Measurements from ENCODE around the gene CCL20. TPM values are rescaled to one million over a fixed set of nuclear protein-coding genes. Genes with fewer than 3 reads are reported as not detected.

CCL20 gene
- total RNA-seq, 1 donor from 2014 or later, result not detected

GRCh38 chr2:227813229-227813561 lies 447 bp upstream of the CCL20 start:
- Histone ChIP-seq H3K27me3 (ENCODE audit: insufficient read depth, low read length) (no peaks in the 10 kb centered on the region), H3K4me1 (ENCODE audit: insufficient read depth, low read length) (peaks cover 10% of the 10 kb centered on the region), H3K36me3 (ENCODE audit: insufficient read depth, low read length) (no peaks in the 10 kb centered on the region), H3K79me2 (ENCODE audit: insufficient read depth, low read length) (no peaks in the 10 kb centered on the region), H4K20me1 (ENCODE audit: insufficient read depth, low read length) (no peaks in the 10 kb centered on the region), H3K4me3 (ENCODE audit: insufficient read depth, low read depth, low read length) (no peak overlapping the region), H3K9me3 (ENCODE audit: insufficient read depth, low read depth, low read length) (no peaks in the 10 kb centered on the region), H2AFZ (ENCODE audit: low read depth, low read length) (no peak overlapping the region), H3K4me2 (ENCODE audit: low read length) (no peak overlapping the region), H3K9ac (ENCODE audit: low read length) (no peak overlapping the region), H3K27ac (ENCODE audit: low read depth, low read length) (no peak overlapping the region)
- Mint-ChIP-seq H3K4me1 (ENCODE audit: low read depth, unreplicated experiment) (peaks cover 14% of the 10 kb centered on the region), H3K36me3 (ENCODE audit: low read depth, unreplicated experiment) (no peaks in the 10 kb centered on the region), H3K27me3 (ENCODE audit: low read depth, unreplicated experiment) (no peaks in the 10 kb centered on the region), H3K9me3 (ENCODE audit: unreplicated experiment) (peaks cover 2% of the 10 kb centered on the region), H3K27ac (ENCODE audit: unreplicated experiment) (no peak overlapping the region), H3K4me3 (ENCODE audit: unreplicated experiment) (no peak overlapping the region)
- no peak for TF ChIP-seq EZH2 (IDR thresholded peaks at IDR 0.05; ENCODE audit: insufficient read depth, low read length)
- TF ChIP-seq, protein P1, sequence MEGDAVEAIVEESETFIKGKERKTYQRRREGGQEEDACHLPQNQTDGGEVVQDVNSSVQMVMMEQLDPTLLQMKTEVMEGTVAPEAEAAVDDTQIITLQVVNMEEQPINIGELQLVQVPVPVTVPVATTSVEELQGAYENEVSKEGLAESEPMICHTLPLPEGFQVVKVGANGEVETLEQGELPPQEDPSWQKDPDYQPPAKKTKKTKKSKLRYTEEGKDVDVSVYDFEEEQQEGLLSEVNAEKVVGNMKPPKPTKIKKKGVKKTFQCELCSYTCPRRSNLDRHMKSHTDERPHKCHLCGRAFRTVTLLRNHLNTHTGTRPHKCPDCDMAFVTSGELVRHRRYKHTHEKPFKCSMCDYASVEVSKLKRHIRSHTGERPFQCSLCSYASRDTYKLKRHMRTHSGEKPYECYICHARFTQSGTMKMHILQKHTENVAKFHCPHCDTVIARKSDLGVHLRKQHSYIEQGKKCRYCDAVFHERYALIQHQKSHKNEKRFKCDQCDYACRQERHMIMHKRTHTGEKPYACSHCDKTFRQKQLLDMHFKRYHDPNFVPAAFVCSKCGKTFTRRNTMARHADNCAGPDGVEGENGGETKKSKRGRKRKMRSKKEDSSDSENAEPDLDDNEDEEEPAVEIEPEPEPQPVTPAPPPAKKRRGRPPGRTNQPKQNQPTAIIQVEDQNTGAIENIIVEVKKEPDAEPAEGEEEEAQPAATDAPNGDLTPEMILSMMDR (IDR thresholded peaks at IDR 0.05; ENCODE audit: insufficient read depth, low read depth, low read length), result no peak
- FAIRE-seq, result no peak
- no peak for DNase-seq (ENCODE audit: low read depth)

- Histone ChIP-seq H3K4me2 (ENCODE audit: low read length) (no peak overlapping the region), H3K27me3 (ENCODE audit: insufficient read depth, low read length) (no peaks in the 10 kb centered on the region), H3K4me3 (ENCODE audit: insufficient read depth, low read depth, low read length) (no peak overlapping the region), H3K36me3 (ENCODE audit: insufficient read depth, low read length) (no peaks in the 10 kb centered on the region), H3K79me2 (ENCODE audit: insufficient read depth, low read length) (no peaks in the 10 kb centered on the region), H2AFZ (ENCODE audit: low read depth, low read length) (no peak overlapping the region), H3K9me3 (ENCODE audit: insufficient read depth, low read depth, low read length) (no peaks in the 10 kb centered on the region), H3K4me1 (ENCODE audit: insufficient read depth, low read length) (peaks cover 21% of the 10 kb centered on the region), H4K20me1 (ENCODE audit: insufficient read depth, low read length) (no peaks in the 10 kb centered on the region), H3K9ac (ENCODE audit: low read length) (no peak overlapping the region), H3K27ac (ENCODE audit: low read depth, low read length) (no peak overlapping the region)
- Mint-ChIP-seq H3K36me3 (ENCODE audit: low read depth, unreplicated experiment) (no peaks in the 10 kb centered on the region), H3K4me1 (ENCODE audit: low read depth, unreplicated experiment) (peaks cover 23% of the 10 kb centered on the region), H3K9me3 (ENCODE audit: unreplicated experiment) (peaks cover 2% of the 10 kb centered on the region), H3K27me3 (ENCODE audit: low read depth, unreplicated experiment) (no peaks in the 10 kb centered on the region), H3K27ac (ENCODE audit: unreplicated experiment) (no peak overlapping the region), H3K4me3 (ENCODE audit: unreplicated experiment) (no peak overlapping the region)
- TF ChIP-seq, protein P1 (IDR thresholded peaks at IDR 0.05; ENCODE audit: insufficient read depth, low read depth, low read length), result no peak
- TF ChIP-seq EZH2 (IDR thresholded peaks at IDR 0.05; ENCODE audit: insufficient read depth, low read length), result no peak
- FAIRE-seq (no peak), DNase-seq (ENCODE audit: low read depth) (no peak)
Observed at GRCh38 chr2:227815066-227815465, 1.4 kb downstream of the CCL20 start.

- no peaks in the 10 kb centered on the region for H3K79me2 ChIP-seq (ENCODE audit: insufficient read depth, low read length)
- H3K4me1 Mint-ChIP-seq (ENCODE audit: low read depth, unreplicated experiment), result peaks cover 31% of the 10 kb centered on the region
- no peak overlapping the region for H3K4me3 Mint-ChIP-seq (ENCODE audit: unreplicated experiment)
- H3K9me3 Mint-ChIP-seq (ENCODE audit: unreplicated experiment), result peaks cover 2% of the 10 kb centered on the region
- TF ChIP-seq EZH2 (IDR thresholded peaks at IDR 0.05; ENCODE audit: insufficient read depth, low read length), result no peak
- TF ChIP-seq, protein P1 (IDR thresholded peaks at IDR 0.05; ENCODE audit: insufficient read depth, low read depth, low read length), result no peak
- no peak overlapping the region for H3K4me3 ChIP-seq (ENCODE audit: insufficient read depth, low read depth, low read length)
- H3K9ac ChIP-seq (ENCODE audit: low read length), result no peak overlapping the region
- no peaks in the 10 kb centered on the region for H3K9me3 ChIP-seq (ENCODE audit: insufficient read depth, low read depth, low read length)
- no peak overlapping the region for H3K27ac Mint-ChIP-seq (ENCODE audit: unreplicated experiment)
- no peaks in the 10 kb centered on the region for H4K20me1 ChIP-seq (ENCODE audit: insufficient read depth, low read length)
- no peaks in the 10 kb centered on the region for H3K36me3 Mint-ChIP-seq (ENCODE audit: low read depth, unreplicated experiment)
- H3K27ac ChIP-seq (ENCODE audit: low read depth, low read length), result peak overlapping the region; percentile 86
- peaks cover 2% of the 10 kb centered on the region for H3K27me3 Mint-ChIP-seq (ENCODE audit: low read depth, unreplicated experiment)
- H3K4me2 ChIP-seq (ENCODE audit: low read length), result peak overlapping the region; percentile 7
- H2AFZ ChIP-seq (ENCODE audit: low read depth, low read length), result no peak overlapping the region
- FAIRE-seq, result no peak
- H3K27me3 ChIP-seq (ENCODE audit: insufficient read depth, low read length), result no peaks in the 10 kb centered on the region
- DNase-seq (ENCODE audit: low read depth), result peak; percentile 25
- peaks cover 21% of the 10 kb centered on the region for H3K4me1 ChIP-seq (ENCODE audit: insufficient read depth, low read length)
- H3K36me3 ChIP-seq (ENCODE audit: insufficient read depth, low read length), result no peaks in the 10 kb centered on the region
Observed at GRCh38 chr2:227816507-227817294, 3.1 kb downstream of the CCL20 start.

Measured in astrocyte (in vitro differentiated cells and primary cell).